Panc1 (cell line): ENCODE measurements around the gene SRGAP2C.
"Not testable (repeated sequence)": the region's sequence is repeated elsewhere in the genome, so short reads cannot be mapped to it uniquely, and the experiment has no call there.

Experiments used
- POLR2AphosphoS5 ChIP-seq: IDR thresholded peaks from 2 replicates; pipeline ENCODE4 v1.6.1; 2012; ENCODE audit warnings: mild to moderate bottlenecking, low read depth, low read length, moderate library complexity
- SIN3A ChIP-seq: IDR thresholded peaks from 2 replicates; pipeline ENCODE4 v1.6.1; 2012; ENCODE audit warnings: low read depth, mild to moderate bottlenecking, low read length, moderate library complexity, borderline replicate concordance; ENCODE audit not compliant: insufficient read depth
- TCF7L2 ChIP-seq: IDR thresholded peaks from 2 replicates; pipeline ENCODE4 v1.6.1; 2011; ENCODE audit warnings: mild to moderate bottlenecking, low read depth, low read length, inconsistent platforms
- TF ChIP-seq, protein P1 (sequence below): fragments of 450-650 bp; IDR thresholded peaks from 2 replicates; pipeline ENCODE4 v1.5.1; 2017; ENCODE audit warnings: mild to moderate bottlenecking

GRCh38 chr1:121355711-121356420, 171.1 kb downstream of the SRGAP2C start:
- TF ChIP-seq, protein P1, sequence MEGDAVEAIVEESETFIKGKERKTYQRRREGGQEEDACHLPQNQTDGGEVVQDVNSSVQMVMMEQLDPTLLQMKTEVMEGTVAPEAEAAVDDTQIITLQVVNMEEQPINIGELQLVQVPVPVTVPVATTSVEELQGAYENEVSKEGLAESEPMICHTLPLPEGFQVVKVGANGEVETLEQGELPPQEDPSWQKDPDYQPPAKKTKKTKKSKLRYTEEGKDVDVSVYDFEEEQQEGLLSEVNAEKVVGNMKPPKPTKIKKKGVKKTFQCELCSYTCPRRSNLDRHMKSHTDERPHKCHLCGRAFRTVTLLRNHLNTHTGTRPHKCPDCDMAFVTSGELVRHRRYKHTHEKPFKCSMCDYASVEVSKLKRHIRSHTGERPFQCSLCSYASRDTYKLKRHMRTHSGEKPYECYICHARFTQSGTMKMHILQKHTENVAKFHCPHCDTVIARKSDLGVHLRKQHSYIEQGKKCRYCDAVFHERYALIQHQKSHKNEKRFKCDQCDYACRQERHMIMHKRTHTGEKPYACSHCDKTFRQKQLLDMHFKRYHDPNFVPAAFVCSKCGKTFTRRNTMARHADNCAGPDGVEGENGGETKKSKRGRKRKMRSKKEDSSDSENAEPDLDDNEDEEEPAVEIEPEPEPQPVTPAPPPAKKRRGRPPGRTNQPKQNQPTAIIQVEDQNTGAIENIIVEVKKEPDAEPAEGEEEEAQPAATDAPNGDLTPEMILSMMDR: not testable (repeated sequence)
- TF ChIP-seq TCF7L2, SIN3A, POLR2AphosphoS5: not testable (repeated sequence)
